Endothelial cell of umbilical vein (primary cell): Measurements from ENCODE around the gene CD81. TPM values are rescaled to one million over a fixed set of nuclear protein-coding genes. Genes with fewer than 3 reads are reported as not detected.

ENCODE experiments used
- BruUV-seq: library from RNA; stranded (reverse); fragments of 400-500 nt; replicated peaks from 2 replicates; lab custom pipeline; 2021; lab: Mats Ljungman, UMichigan
- CTCF ChIA-PET: fragments of 300-600, 350-600 bp; sonication (Branson Sonifier 250); formaldehyde crosslinking; loops from one replicate; lab custom pipeline; 2021; ENCODE audit warnings: antibody characterized with exemption, inconsistent platforms; lab: Charles Lee
- POLR2A ChIA-PET: fragments of 300-600, 350-600 bp; sonication (Branson Sonifier 250); formaldehyde crosslinking; loops from one replicate; lab custom pipeline; 2021; ENCODE audit warnings: antibody characterized with exemption, inconsistent platforms; lab: Charles Lee
- DNase-seq: peaks from one replicate; pipeline ENCODE4 v3.0.0-alpha.2; 2011; ENCODE audit warnings: low read depth, low spot score
- FAIRE-seq: peaks from 2 replicates; lab custom pipeline; 2011; peaks lifted over from hg19 to GRCh38; lab: Jason Lieb, UNC
- H2AFZ ChIP-seq: 2 replicates; pipeline ENCODE4 v1.6.0; 2012; ENCODE audit warnings: low read depth, low read length, control low read depth, inconsistent platforms
- H3K27ac ChIP-seq: 2 replicates; pipeline ENCODE4 v1.5.1; 2011; ENCODE audit warnings: low read depth, mild to moderate bottlenecking, control low read depth, low read length, moderate library complexity; ENCODE audit not compliant: insufficient read depth
- H3K27me3 ChIP-seq, 2 experiments: 2 replicates each; pipeline versions ENCODE4 v1.6.0 to v1.6.1; 2011; ENCODE audit warnings: low read length in 2 of 2, mixed read lengths in 1 of 2; ENCODE audit not compliant: control insufficient read depth in 2 of 2, insufficient read depth in 2 of 2
- H3K36me3 ChIP-seq, 2 experiments: 2 replicates in 1 of 2; 3 replicates in 1 of 2; pipeline ENCODE4 v1.5.1; 2011; ENCODE audit warnings: low read length in 2 of 2, mild to moderate bottlenecking in 1 of 2, moderate library complexity in 1 of 2; ENCODE audit not compliant: control insufficient read depth in 2 of 2, insufficient read depth in 2 of 2; ENCODE audit errors: extremely low read depth in 1 of 2
- H3K4me1 ChIP-seq: 3 replicates; pipeline ENCODE4 v1.5.1; 2011; ENCODE audit warnings: mild to moderate bottlenecking, low read length; ENCODE audit not compliant: control insufficient read depth, insufficient read depth; ENCODE audit errors: extremely low read depth
- H3K4me2 ChIP-seq: 2 replicates; pipeline ENCODE4 v1.6.1; 2011; ENCODE audit warnings: low read length, control low read depth, mixed read lengths; ENCODE audit not compliant: insufficient read depth
- H3K4me3 ChIP-seq, 3 experiments: fragments of 200-600 bp in 1 of 3; sonication (generic), shearing (Covaris generic) in 1 of 3; replicated peaks in 1 of 3; 2 replicates each; pipeline ENCODE4 v1.5.1; 2011 to 2016; ENCODE audit warnings: control low read depth in 3 of 3, low read length in 3 of 3, mild to moderate bottlenecking in 2 of 3, inconsistent platforms in 1 of 3, low read depth in 1 of 3, moderate library complexity in 1 of 3; ENCODE audit not compliant: insufficient read depth in 1 of 3
- H3K79me2 ChIP-seq: 2 replicates; pipeline ENCODE4 v1.6.0; 2012; ENCODE audit warnings: low read length, inconsistent platforms; ENCODE audit not compliant: control insufficient read depth, insufficient read depth
- H3K9ac ChIP-seq: replicated peaks from 2 replicates; pipeline ENCODE3; 2011; ENCODE audit warnings: low read length, control low read depth; ENCODE audit not compliant: insufficient read depth; ENCODE audit errors: extremely low read depth
- H3K9me1 ChIP-seq: replicated peaks from 3 replicates; pipeline ENCODE4 v1.6.0; 2011; ENCODE audit warnings: mild to moderate bottlenecking, low read length; ENCODE audit not compliant: control insufficient read depth, insufficient read depth; ENCODE audit errors: extremely low read depth
- H3K9me3 ChIP-seq: replicated peaks from 2 replicates; pipeline ENCODE4 v1.5.1; 2012; ENCODE audit warnings: low read length, inconsistent platforms; ENCODE audit not compliant: control insufficient read depth, insufficient read depth
- H4K20me1 ChIP-seq: replicated peaks from 2 replicates; pipeline ENCODE3; 2011; ENCODE audit warnings: mild to moderate bottlenecking, low read length; ENCODE audit not compliant: control insufficient read depth, insufficient read depth; ENCODE audit errors: extremely low read depth
- EZH2 ChIP-seq: IDR thresholded peaks from 2 replicates; pipeline ENCODE4 v1.6.1; 2012; ENCODE audit warnings: borderline replicate concordance, low read depth, mild to moderate bottlenecking, moderate library complexity, low read length, inconsistent platforms; ENCODE audit not compliant: severe bottlenecking
- FOS ChIP-seq: IDR thresholded peaks from 2 replicates; pipeline ENCODE4 v1.6.1; 2011; ENCODE audit warnings: mild to moderate bottlenecking, low read length, moderate library complexity, borderline replicate concordance; ENCODE audit not compliant: insufficient read depth
- GATA2 ChIP-seq: IDR thresholded peaks from 2 replicates; pipeline ENCODE4 v1.7.0; 2011; ENCODE audit warnings: low read depth, mild to moderate bottlenecking, moderate library complexity, mixed read lengths, low read length; ENCODE audit not compliant: insufficient read length, insufficient read depth
- JUN ChIP-seq: IDR thresholded peaks from 2 replicates; pipeline ENCODE4 v1.6.1; 2011; ENCODE audit warnings: borderline replicate concordance, low read depth; ENCODE audit not compliant: insufficient read length, insufficient read depth
- MYC ChIP-seq: IDR thresholded peaks from one replicate; pipeline ENCODE4 v1.6.1; 2011; ENCODE audit warnings: mild to moderate bottlenecking, low read depth, low read length
- POLR2A ChIP-seq: IDR thresholded peaks from 2 replicates; pipeline ENCODE4 v1.6.1; 2012; ENCODE audit warnings: low read depth, mild to moderate bottlenecking, control low read depth, low read length
- dilution Hi-C: fragments of 300-500 bp; cut with MboI; formaldehyde crosslinking; loops from one replicate; pipeline ENCODE4 v1.15.0; 2019; ENCODE audit warnings: low sequenced_read_pairs; ENCODE audit not compliant: extremely low pct_ligation_motif_present
- intact Hi-C: fragments of 100-400 bp; cut with micrococcal nuclease; formaldehyde crosslinking; loops from one replicate; pipeline ENCODE4 v1.10.0; 2022
- polyA plus RNA-seq, 4 experiments: library from polyadenylated mRNA; depleted of rRNA in 3 of 4; stranded (reverse) in 3 of 4; unstranded in 1 of 4; fragments of >200 nt; gene quantifications; 2 replicates each; pipeline versions ENCODE4 v1.2.1 to v1.2.3, GENCODE V29; 2011 to 2012; ENCODE audit warnings: missing spikeins in 1 of 4
- total RNA-seq: library from RNA; stranded (reverse); gene quantifications from 2 replicates; pipeline ENCODE4 v1.2.3, GENCODE V29; 2021
- TF ChIP-seq, protein P1 (sequence below), 2 donors: IDR thresholded peaks; 1 replicate in 1 of 2; 2 replicates in 1 of 2; pipeline ENCODE4 v1.5.1; 2011; ENCODE audit warnings: low read length in 2 of 2, mild to moderate bottlenecking in 2 of 2, moderate library complexity in 2 of 2, control low read depth in 1 of 2, inconsistent platforms in 1 of 2, low read depth in 1 of 2; ENCODE audit not compliant: insufficient read depth in 1 of 2; ENCODE audit errors: extremely low read depth in 1 of 2

CD81 gene
- total and polyA plus RNA-seq, 2 donors (not counting 3 experiments of a cell fraction or from before 2014, with no cell fraction given), result 409 to 802 TPM

DNA sequence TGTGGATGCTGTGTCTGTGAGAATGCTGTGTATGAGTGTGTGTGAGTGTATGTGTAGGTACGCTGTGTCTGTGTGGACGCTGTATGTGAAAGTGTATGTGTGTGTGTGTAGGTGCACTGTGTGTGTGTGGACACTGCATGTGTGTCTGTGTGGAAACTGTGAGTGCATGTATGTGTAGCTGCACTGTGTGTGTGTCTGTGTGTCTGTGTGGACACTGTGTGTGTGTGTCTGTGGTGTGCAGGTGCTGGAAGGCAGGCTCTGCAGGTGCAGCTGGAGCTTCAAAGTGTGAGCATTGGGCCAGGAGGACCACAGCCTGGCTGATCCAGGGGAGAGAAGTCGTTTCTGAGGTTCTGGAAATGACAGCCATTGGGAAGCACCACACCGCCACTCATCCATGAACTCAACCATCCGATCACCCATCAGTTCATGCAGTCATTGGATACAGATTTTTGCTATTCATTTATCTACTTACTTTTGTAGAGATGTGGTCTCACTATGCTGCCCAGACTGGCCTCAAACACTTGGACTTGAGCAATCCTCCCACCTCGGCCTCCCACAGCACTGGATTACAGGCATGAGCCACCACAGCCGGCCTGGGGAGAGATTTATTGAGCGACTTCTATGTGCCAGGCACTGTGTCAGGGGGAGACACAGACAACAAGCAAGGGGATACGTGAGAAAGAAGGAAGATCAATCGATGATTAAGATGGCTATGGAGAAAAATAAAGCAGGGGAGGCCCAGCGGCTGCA is 57.6 kb downstream of the CD81 start:
- H2AFZ ChIP-seq, result no peak overlapping the region
- no peak overlapping the region for H3K4me2 ChIP-seq
- no peak overlapping the region for H3K27ac ChIP-seq
- H3K36me3 ChIP-seq, result no peaks in the 10 kb centered on the region
- no peaks in the 10 kb centered on the region for H3K79me2 ChIP-seq
- ChIA-PET CTCF (interaction anchor here (1.1 kb wide), 1 partner anchor 454 kb away, joined by 3 read pairs; no protein-coding TSS in a partner anchor), POLR2A (no interaction called here)
- intact Hi-C loops, result no loop called here
- no peaks in the 10 kb centered on the region for H3K9me3 ChIP-seq
- H3K9ac ChIP-seq, result no peak overlapping the region
- dilution Hi-C loops, result no loop called here
- H4K20me1 ChIP-seq, result no peaks in the 10 kb centered on the region
- H3K9me1 ChIP-seq, result no peaks in the 10 kb centered on the region
- no peak overlapping the region for H3K4me3 ChIP-seq
- TF ChIP-seq FOS (no peak), EZH2 (no peak), GATA2 (no peak), POLR2A (no peak), JUN (no peak), MYC (no peak)
- TF ChIP-seq, protein P1, sequence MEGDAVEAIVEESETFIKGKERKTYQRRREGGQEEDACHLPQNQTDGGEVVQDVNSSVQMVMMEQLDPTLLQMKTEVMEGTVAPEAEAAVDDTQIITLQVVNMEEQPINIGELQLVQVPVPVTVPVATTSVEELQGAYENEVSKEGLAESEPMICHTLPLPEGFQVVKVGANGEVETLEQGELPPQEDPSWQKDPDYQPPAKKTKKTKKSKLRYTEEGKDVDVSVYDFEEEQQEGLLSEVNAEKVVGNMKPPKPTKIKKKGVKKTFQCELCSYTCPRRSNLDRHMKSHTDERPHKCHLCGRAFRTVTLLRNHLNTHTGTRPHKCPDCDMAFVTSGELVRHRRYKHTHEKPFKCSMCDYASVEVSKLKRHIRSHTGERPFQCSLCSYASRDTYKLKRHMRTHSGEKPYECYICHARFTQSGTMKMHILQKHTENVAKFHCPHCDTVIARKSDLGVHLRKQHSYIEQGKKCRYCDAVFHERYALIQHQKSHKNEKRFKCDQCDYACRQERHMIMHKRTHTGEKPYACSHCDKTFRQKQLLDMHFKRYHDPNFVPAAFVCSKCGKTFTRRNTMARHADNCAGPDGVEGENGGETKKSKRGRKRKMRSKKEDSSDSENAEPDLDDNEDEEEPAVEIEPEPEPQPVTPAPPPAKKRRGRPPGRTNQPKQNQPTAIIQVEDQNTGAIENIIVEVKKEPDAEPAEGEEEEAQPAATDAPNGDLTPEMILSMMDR (IDR thresholded peaks at IDR 0.05; ENCODE audit: extremely low read depth in 1 of 2, insufficient read depth in 1 of 2, low read depth in 1 of 2, low read length in 2 of 2), result no peak
- H3K27me3 ChIP-seq, result no peaks in the 10 kb centered on the region
- DNase-seq, result no peak
- no peak for FAIRE-seq
- no peaks in the 10 kb centered on the region for H3K4me1 ChIP-seq
- no TSS peak for BruUV-seq
